Cerebellar cortex (tissue), 1 donor: ENCODE data around the gene RASGRF2.
A peak's percentile ranks its signal among the peaks of the same experiment; 100 is the strongest.
"Not testable (repeated sequence)": the region's sequence is repeated elsewhere in the genome, so short reads cannot be mapped to it uniquely, and the experiment has no call there.

Experiments used
- DNase-seq: peaks from one replicate; pipeline ENCODE4 v3.0.0-alpha.2; 2015; ENCODE audit warnings: low spot score

The RASGRF2 gene

DNA sequence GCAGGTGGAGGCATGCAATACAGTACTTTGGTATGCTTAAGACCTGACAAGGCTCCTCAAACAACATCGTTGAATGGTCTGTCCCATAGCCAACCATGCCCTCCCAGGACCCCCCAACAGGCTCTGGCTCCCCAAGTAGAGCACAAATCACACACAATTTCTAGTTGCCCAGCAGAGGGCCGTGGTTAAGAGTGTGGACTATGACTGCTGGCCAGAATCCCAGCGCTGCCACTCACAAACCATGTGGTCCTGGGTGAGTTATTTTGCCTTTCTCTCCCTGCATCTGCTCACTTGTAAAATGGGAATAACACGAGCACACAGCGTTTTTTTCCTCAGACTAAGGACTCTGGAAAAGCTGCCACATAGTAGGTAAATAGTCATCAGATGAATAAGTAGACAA is 279.4 kb downstream of the RASGRF2 start:
- peak; percentile 27 for DNase-seq

DNA sequence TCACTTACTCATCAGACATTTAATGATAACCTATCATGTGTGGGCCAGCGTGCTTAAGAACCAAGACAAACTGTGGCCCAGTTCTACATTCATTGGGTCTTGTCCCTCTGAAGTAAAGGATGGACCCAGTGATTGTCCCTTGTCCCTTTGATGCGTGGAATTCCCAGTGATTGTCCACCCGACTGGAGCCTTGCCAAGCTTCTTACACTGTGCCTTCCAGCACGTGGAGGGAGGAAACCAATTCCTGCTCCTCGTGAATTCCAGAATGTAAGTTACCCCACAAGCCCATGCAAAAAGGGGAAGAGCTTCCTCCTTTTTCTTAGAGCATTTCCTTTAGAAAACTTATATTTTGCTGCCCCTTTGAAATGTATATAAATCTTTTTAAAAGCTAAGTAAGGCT is 280.8 kb downstream of the RASGRF2 start:
- no peak for DNase-seq

- DNase-seq = no peak
These were observed 281.9 kb downstream of the RASGRF2 start for GRCh38 chr5:81241961-81242648.

DNA sequence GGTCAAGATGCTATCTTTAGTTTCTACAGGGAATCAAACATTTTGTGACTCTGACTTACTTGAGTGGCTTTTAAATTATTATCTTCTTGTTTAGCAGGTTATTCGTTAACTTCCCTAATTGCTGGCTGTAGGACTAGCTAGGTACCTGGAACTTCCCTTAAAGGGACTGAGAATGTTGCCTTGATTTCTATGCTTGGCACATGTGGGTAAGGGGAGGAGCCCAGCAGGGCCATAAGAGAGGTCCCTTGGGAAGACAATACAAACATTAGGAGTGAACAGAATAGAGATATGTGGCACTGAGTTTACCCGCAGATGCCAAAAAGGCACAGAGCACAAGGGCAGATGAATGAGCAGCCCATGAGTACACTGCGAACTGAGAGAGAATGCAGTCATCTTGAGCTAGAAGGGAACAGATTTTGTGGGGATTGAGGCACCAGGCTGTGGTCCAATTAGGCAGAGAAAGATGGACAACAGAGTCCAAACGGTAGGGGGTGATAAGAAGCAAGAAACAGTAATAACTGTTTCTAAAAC is 282.8 kb downstream of the RASGRF2 start:
- DNase-seq = peak; percentile 36

DNA sequence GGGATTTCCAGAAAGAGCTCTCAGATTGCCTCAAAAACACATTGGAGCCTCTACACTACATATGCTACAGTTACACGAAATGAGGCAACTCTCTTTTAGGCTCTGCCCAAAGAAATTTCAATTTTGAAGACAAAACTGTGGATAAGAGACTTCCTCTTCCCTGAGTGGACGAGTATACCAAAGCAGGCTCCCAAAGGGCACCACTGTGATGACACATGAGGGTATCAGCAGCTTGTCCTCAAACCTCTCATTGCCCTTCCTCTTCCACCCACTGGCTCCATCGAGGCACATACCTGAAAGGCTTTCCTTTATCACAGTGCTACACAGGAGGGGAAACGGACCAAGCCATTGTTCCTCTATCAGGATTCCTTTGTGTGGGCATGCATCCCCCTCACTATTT is 284.3 kb downstream of the RASGRF2 start:
- no peak for DNase-seq

- no peak for DNase-seq
These were observed 285.7 kb downstream of the RASGRF2 start for GRCh38 chr5:81245871-81246235.

DNA sequence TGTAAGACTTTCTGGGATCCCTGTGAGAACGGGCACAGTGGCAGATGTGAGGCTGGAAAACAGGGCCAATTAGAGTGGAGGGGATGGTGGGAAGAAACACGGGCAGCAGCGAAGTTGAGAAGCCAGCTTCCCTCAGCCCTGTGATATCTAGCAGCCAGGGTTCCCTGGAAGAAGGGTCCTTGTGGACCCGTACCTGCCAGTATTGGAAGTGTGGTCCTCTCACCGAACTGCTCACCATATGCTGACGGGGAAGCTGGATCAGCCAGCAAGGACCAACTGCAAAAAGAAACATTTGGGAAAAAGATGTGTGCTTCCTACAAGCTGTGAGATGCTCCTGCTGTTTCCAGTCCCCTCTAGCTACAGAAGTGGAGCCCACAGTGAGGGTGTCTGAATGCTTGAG is 286.5 kb downstream of the RASGRF2 start:
- DNase-seq = no peak

GRCh38 chr5:81247441-81247972 is 287.3 kb downstream of the RASGRF2 start:
- no peak for DNase-seq

DNA sequence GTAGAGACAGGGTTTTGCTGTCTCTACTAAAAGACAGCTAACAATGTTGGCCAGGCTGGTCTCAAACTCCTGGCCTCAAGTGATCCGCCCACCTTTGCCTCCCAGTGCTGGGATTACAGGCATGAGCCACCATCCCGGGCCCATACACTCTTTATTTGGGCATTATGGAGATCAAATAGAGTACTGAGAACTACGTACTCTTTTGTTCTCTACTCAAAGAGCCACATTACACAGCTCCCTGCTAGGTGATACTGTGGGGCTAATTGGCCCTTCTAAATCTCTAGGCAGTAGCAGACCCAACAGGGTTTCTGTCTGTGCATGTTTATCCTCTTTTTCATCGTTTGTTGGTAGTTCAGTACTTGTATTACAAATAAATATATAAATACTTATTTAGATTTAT is 289.1 kb downstream of the RASGRF2 start:
- DNase-seq = no peak

DNA sequence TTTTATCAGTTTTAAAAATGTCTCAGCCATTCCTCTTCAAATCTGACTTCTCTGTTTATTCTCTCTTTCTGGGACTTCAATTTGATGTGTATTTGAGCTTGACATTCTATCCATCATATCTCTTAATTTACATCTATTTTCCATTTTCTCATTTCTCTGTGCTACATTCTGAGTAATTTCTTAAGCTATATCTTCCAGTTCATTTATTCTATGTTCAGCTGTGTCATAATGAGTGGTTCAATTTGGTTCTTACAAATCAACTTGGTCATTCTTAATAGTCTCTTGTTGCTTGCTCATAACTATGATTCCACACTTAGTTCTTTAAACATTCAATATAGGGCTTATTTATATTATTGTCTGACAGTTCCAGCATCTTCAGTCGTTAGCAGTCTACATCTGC is 289.8 kb downstream of the RASGRF2 start:
- DNase-seq = no peak

DNA sequence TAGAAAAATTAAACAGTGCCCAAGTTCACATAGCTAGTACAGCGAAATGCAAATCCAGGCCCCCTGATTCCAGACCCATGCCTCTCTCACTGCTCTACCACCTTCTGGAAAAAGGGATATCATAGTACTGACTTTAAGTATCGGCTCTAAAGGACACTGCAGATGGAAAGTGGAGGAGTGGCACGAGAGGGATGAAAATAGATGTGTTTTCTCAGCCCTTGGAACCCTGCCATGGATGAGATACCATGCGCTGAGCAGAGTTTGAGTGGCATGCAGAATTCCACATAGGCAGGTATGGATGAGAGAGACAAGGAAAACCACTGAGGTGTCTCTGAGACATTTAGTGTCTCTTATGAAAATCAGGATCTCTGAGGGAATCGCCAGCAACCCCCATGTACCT is 291.8 kb downstream of the RASGRF2 start:
- DNase-seq = no peak

GRCh38 chr5:81252904-81253303 is 292.7 kb downstream of the RASGRF2 start:
- DNase-seq = no peak

DNA sequence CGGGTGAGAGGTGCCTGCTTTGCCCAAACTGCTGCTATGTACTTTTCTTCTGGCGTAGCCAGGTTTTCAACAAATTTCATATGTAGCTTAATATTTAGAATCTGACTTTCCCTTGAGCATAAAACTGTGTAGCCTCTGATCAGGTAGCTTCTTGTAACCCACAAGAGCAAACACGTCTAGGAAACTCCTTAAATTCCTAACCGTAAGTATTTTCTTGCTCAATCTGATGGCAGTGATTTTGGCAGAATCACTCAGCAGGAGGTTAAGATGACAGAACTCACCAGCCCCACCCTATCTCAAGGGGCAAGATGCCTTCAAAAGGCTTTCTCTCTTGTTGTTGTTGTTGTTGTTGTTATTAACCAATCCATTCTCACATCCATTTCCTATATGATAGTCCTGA is 293.7 kb downstream of the RASGRF2 start:
- no peak for DNase-seq

DNA sequence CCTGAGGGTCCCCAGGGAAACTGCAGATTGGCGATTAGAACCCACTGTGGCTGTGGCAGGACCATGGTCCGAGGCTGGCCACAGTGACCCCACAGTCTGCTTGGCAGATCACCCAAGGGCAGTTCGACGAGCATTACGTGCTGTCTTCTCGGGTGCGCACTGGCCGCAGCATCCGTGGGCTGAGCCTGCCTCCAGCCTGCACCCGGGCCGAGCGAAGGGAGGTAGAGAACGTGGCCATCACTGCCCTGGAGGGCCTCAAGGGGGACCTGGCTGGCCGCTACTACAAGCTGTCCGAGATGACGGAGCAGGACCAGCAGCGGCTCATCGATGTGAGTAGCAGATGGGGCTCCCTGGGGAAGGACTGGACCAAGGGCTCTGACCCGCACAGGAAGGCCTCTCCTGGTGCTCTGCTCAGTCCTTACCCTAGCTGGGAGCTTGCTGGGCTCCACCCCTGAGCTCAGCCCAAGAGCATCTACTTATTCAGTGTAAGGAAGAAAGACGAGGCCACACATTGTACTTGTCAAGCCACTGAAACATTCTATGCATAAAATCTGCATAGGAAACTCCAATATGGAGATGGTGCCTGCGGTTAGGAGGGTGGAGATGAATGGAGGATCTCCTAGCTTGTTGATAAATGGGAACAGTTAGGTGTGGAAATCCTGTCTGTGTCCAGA is 294.9 kb downstream of the RASGRF2 start:
- no peak for DNase-seq

- DNase-seq = no peak
These were observed 296.6 kb downstream of the RASGRF2 start for GRCh38 chr5:81256766-81257165.

DNA sequence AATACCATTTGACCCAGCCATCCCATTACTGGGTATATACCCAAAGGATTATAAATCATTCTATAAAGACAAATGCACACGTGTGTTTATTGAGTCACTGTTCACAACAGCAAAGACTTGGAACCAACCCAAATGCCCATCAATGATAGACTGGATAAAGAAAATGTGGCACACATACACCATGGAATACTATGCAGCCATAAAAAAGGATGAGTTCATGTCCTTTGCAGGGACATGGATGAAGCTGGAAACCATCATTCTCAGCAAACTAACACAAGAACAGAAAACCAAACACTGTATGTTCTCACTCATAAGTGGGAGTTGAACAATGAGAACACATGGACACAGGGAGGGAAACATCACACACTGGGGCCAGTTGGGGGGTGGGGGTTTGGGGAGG is 302.6 kb downstream of the RASGRF2 start:
- not testable (repeated sequence) for DNase-seq

- no peak for DNase-seq
These were observed 304.9 kb downstream of the RASGRF2 start for GRCh38 chr5:81265101-81265500.

DNA sequence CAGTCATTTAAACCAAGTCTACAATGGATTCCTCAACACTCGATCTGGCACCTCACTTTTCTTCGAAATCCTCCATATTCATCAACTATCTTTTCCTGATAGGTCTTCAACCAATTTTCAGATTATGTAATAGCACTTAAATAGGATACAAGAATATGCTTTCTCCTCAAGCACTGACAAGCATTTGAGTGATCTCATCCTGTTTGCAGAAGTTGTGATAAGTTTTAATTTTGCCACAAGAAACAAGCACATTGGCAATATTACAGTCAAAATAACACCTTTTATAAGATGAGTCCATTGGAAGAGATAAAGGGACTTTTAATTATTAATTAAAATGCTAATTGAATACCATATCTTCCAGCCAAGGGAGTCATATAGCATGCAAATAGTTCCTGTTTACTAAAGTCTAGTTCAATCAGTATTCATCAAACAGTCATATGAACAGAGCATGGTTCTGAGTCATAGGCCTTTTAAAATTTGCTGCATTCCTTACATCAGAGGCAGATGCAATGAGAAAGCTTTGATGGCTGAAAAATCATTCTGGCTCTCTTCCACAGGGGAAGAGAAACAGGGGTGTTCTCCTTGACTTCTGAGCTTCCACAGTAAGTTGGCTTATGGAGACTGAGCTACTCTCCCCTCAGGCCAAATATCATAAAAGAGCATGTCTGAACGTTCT is 308.5 kb downstream of the RASGRF2 start:
- DNase-seq = no peak

GRCh38 chr5:81269751-81270393 is 309.7 kb downstream of the RASGRF2 start:
- no peak for DNase-seq

- DNase-seq = not testable (repeated sequence)
These were observed 310.3 kb downstream of the RASGRF2 start for GRCh38 chr5:81270394-81271027.
